Peyer's patch (tissue), 4 donors: ENCODE measurements around the gene KIF6. TPM values are rescaled to one million over a fixed set of nuclear protein-coding genes. Genes with fewer than 3 reads are reported as not detected.
"Not testable (repeated sequence)": the region's sequence is repeated elsewhere in the genome, so short reads cannot be mapped to it uniquely, and the experiment has no call there.

Experiments
- DNase-seq, 3 donors: peaks; one replicate each; pipeline ENCODE4 v3.0.0-alpha.2; 2017 to 2019
- H3K27ac ChIP-seq, 4 donors: fragments of 200-600 bp; sonication (generic); one replicate each; pipeline ENCODE4 v1.5.1; 2016 to 2019
- H3K27me3 ChIP-seq, 2 donors: fragments of 200-600 bp; sonication (generic); one replicate each; pipeline ENCODE4 v1.5.1; 2019
- H3K36me3 ChIP-seq, 3 donors: fragments of 200-600 bp; sonication (generic); one replicate each; pipeline ENCODE4 v1.5.1; 2016 to 2019
- H3K4me1 ChIP-seq, 4 donors: fragments of 200-600 bp; sonication (generic); one replicate each; pipeline ENCODE4 v1.5.1; 2016 to 2019
- H3K4me3 ChIP-seq, 4 donors: fragments of 200-600 bp; sonication (generic); 1 replicate in 3 of 4; 2 replicates in 1 of 4; pipeline ENCODE4 v1.5.1; 2016 to 2019; ENCODE audit warnings: mild to moderate bottlenecking in 1 of 4
- H3K9me3 ChIP-seq, 4 donors: fragments of 200-600 bp; sonication (generic); one replicate each; pipeline ENCODE4 v1.5.1; 2016 to 2019; ENCODE audit warnings: mild to moderate bottlenecking in 1 of 4
- POLR2A ChIP-seq, 2 donors: fragments of 450-650 bp; IDR thresholded peaks; one replicate each; pipeline ENCODE4 v1.5.1; 2017; ENCODE audit warnings: antibody characterized with exemption in 2 of 2, mild to moderate bottlenecking in 2 of 2, moderate library complexity in 2 of 2
- total RNA-seq, 4 donors: library from RNA; depleted of rRNA; stranded (reverse); fragments of >200 nt; gene quantifications; one replicate each; pipeline ENCODE4 v1.1.0, GENCODE V29; 2016
- TF ChIP-seq, protein P1 (sequence below), 6 experiments: fragments of 450-650 bp in 4 of 6; fragments of 200-600 bp in 2 of 6; sonication (generic) in 1 of 6; IDR thresholded peaks; one replicate each; pipeline ENCODE4 v1.5.1; 2017 to 2019; ENCODE audit warnings: antibody characterized with exemption in 6 of 6, mild to moderate bottlenecking in 3 of 6, moderate library complexity in 1 of 6

KIF6 gene
- total RNA-seq, 4 donors from 2014 or later, result 0.83 TPM; not detected in 3

DNA sequence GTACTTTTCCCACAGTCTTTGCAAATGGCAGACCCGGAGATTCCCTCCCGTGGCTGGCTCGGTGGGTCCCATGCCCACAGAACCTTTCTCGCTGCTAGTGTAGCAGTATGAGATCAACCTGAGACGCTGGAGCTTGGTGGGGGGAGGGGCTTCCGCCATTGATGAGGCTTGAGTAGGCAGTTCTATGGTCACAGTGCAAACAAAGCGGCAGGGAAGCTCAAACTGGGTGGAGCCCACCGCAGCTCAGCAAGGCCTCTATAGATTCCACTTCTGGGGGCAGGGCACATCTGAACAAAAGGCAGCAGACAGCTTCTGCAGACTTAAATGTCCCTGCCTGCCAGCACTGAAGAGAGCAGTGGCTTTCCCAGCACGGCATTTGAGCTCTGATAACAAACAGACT lies 216.7 kb downstream of the KIF6 start:
- Histone ChIP-seq H3K9me3 (no peaks in the 10 kb centered on the region), H3K4me1 (no peaks in the 10 kb centered on the region), H3K27me3 (no peaks in the 10 kb centered on the region), H3K36me3 (no peaks in the 10 kb centered on the region), H3K4me3 (no peak overlapping the region), H3K27ac (no peak overlapping the region)
- no peak for TF ChIP-seq POLR2A (IDR thresholded peaks at IDR 0.05)
- TF ChIP-seq, protein P1, sequence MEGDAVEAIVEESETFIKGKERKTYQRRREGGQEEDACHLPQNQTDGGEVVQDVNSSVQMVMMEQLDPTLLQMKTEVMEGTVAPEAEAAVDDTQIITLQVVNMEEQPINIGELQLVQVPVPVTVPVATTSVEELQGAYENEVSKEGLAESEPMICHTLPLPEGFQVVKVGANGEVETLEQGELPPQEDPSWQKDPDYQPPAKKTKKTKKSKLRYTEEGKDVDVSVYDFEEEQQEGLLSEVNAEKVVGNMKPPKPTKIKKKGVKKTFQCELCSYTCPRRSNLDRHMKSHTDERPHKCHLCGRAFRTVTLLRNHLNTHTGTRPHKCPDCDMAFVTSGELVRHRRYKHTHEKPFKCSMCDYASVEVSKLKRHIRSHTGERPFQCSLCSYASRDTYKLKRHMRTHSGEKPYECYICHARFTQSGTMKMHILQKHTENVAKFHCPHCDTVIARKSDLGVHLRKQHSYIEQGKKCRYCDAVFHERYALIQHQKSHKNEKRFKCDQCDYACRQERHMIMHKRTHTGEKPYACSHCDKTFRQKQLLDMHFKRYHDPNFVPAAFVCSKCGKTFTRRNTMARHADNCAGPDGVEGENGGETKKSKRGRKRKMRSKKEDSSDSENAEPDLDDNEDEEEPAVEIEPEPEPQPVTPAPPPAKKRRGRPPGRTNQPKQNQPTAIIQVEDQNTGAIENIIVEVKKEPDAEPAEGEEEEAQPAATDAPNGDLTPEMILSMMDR (IDR thresholded peaks at IDR 0.05), result no peak
- no peak for DNase-seq

DNA sequence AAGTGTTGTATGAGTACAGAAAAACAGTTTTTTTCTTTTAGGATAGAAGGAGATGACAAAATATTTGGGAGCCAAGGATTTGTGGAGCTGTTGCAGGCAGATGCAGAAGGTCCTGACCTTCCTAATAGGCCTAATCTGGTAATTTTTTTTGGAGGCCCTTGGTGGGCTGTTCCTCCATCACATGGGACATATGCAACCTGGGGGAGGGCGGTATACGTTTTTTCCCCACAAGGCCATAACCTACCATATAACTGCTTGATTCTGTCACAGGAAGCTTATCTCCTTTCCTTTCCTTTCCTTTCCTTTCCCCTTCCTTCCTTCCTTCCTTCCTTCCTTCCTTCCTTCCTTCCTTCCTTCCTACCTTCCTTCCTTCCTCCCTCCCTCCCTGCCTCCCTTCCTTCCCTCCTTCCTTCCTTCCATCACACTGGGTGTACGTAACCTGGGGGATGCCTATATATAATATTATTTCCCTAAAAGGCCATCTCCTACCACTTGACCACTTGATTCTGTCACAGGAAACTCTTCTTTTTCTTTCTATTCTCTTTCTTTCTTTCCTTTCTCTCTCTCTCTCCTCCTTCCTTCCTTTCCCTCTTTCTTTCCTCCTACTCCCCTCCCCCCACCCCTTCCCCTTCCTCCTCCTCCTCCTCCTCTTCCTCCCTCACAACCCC lies 217.7 kb downstream of the KIF6 start:
- Histone ChIP-seq H3K36me3 (no peaks in the 10 kb centered on the region), H3K27ac (no peak overlapping the region), H3K9me3 (no peaks in the 10 kb centered on the region), H3K4me3 (no peak overlapping the region), H3K4me1 (no peaks in the 10 kb centered on the region), H3K27me3 (no peaks in the 10 kb centered on the region)
- no peak for DNase-seq
- TF ChIP-seq, protein P1 (IDR thresholded peaks at IDR 0.05), result no peak
- no peak for TF ChIP-seq POLR2A (IDR thresholded peaks at IDR 0.05)

DNA sequence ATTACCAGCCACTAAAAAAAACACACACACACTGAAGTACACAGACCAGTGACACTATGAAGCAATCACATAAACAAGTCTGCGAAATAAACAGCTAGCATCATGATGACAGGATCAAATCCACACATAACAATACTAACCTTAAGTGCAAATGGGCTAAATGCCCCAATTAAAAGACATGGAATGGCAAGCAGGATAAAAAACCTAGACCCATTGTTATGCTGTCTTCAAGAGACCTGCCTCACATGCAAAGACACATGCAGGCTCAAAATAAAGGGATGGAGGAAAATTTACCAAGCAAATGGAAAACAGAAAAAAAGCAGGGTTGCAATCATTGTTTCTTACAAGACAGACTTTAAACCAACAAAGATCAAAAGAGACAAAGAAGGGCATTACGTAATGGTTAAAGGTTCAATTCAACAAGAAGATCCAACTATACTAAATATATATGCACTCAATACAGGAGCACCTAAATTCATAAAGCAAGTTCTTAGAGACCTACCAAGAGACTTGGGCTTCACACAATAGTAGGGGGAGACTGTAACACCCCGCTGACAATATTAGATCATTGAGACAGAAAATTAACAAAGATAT lies 222.7 kb downstream of the KIF6 start:
- not testable (repeated sequence) for H3K4me3 ChIP-seq, H3K9me3 ChIP-seq, DNase-seq, H3K27me3 ChIP-seq, H3K27ac ChIP-seq, H3K4me1 ChIP-seq, H3K36me3 ChIP-seq

DNA sequence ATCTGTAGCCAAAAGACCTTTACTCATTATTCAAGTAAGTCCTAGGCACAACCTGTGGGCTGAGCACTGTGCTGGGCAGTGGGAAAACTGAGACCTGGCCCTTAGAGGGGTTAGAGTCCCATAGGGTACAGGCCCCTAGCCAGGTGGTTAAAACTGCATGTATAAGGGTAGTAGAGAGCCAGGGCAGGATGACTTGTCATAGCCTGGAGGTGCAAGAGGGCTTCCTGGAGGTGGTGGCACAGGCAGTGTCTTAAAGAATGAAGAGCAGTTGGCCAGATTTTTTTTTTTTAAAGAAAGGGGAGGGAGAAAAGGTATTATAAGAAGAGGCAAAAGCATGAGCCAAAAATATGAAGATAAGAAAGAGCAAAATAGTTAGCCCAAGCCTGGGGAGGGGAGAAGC lies 226.2 kb downstream of the KIF6 start:
- no peak overlapping the region for H3K27ac ChIP-seq
- no peak overlapping the region for H3K4me3 ChIP-seq
- no peaks in the 10 kb centered on the region for H3K27me3 ChIP-seq
- no peak for TF ChIP-seq POLR2A (IDR thresholded peaks at IDR 0.05)
- TF ChIP-seq, protein P1 (IDR thresholded peaks at IDR 0.05), result no peak
- H3K4me1 ChIP-seq, result no peaks in the 10 kb centered on the region
- DNase-seq, result no peak
- no peaks in the 10 kb centered on the region for H3K36me3 ChIP-seq
- peaks cover 0 to 4% (median 0%) of the 10 kb centered on the region in 4 donors for H3K9me3 ChIP-seq

DNA sequence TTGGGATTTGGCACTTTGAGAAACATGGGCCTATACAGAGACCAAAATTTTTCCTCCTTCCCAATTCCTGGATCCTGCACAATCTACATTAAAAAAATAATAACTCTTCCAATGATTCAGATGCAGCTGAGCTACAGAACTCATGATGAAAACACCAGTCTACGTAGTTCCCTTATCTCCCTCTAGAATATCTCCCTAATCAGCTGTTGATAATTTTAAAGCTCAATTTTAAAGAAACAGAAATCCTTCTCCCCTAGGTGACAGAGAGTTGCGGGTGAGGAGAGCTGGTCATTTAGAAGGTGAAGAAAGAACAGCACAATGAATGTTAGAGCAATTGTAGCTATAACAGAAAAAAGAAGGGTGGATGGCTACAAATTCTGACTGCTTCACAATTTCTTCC lies 227.1 kb downstream of the KIF6 start:
- Histone ChIP-seq H3K4me1 (no peaks in the 10 kb centered on the region), H3K9me3 (peaks cover 0 to 4% (median 0%) of the 10 kb centered on the region in 4 donors), H3K36me3 (no peaks in the 10 kb centered on the region), H3K27me3 (no peaks in the 10 kb centered on the region), H3K4me3 (no peak overlapping the region), H3K27ac (no peak overlapping the region)
- TF ChIP-seq POLR2A (IDR thresholded peaks at IDR 0.05), result no peak
- TF ChIP-seq, protein P1 (IDR thresholded peaks at IDR 0.05), result no peak
- no peak for DNase-seq

DNA sequence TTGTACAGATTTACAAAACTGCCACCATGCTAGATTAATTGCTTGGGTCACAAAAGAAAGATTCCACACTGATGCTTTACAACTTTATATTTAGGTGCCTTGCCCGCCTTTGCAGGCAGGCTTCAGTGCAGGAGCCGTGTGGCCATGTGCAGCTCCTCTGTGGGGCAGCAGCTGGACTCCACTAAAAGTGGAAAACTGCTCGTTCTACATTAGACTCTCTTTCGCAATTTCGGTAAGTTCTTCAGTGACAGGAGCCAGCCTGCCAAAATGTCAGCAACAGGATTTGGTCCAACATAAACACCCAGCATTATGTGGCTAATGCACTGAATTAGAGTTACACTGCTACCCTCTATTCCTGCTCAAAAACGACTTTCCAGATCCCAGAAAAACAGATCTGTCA lies 228.3 kb downstream of the KIF6 start:
- no peaks in the 10 kb centered on the region for H3K4me1 ChIP-seq
- TF ChIP-seq, protein P1 (IDR thresholded peaks at IDR 0.05), result no peak
- no peak for TF ChIP-seq POLR2A (IDR thresholded peaks at IDR 0.05)
- no peaks in the 10 kb centered on the region for H3K36me3 ChIP-seq
- H3K27me3 ChIP-seq, result no peaks in the 10 kb centered on the region
- peak overlapping the region in 1 of 4 donors; percentile 49 for H3K27ac ChIP-seq
- DNase-seq, result peak in 1 of 3 donors; percentile 54
- no peak overlapping the region for H3K4me3 ChIP-seq
- H3K9me3 ChIP-seq, result peaks cover 0 to 4% (median 0%) of the 10 kb centered on the region in 4 donors
